Measurements from ENCODE around the gene THOC5.
"Not testable (repeated sequence)": the region's sequence is repeated elsewhere in the genome, so short reads cannot be mapped to it uniquely, and the experiment has no call there.

THOC5 gene

DNA sequence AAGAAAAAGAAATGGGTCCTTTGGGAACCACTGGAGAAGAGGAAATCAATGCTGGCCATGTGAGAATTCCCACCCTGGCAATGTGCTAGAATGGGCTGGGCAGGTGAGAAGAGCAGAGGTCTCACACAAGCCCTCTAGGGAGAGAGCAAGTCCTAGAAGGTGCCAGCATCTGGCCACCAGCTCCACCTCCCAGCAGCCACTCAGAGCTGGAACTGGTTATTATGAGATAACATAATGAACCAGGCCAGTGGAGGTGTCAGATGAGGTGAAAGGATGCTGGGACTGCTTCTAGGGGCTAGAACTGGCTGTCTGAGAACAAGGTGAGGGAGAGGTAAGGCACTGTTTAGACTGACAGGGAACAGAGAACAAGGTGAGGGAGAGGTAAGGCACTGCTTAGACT lies 44.3 kb downstream of the THOC5 start:
- Histone ChIP-seq H3K9me3 (ENCODE audit: severe bottlenecking) (no peaks in the 10 kb centered on the region), H3K27me3 (ENCODE audit: insufficient read depth, low read depth, severe bottlenecking) (no peaks in the 10 kb centered on the region), H3K36me3 (peaks cover 59% of the 10 kb centered on the region), H3K27ac (no peak overlapping the region), H3K4me3 (ENCODE audit: low read depth, low read length) (no peak overlapping the region)
- no peak for DNase-seq
- TF ChIP-seq, protein P1, sequence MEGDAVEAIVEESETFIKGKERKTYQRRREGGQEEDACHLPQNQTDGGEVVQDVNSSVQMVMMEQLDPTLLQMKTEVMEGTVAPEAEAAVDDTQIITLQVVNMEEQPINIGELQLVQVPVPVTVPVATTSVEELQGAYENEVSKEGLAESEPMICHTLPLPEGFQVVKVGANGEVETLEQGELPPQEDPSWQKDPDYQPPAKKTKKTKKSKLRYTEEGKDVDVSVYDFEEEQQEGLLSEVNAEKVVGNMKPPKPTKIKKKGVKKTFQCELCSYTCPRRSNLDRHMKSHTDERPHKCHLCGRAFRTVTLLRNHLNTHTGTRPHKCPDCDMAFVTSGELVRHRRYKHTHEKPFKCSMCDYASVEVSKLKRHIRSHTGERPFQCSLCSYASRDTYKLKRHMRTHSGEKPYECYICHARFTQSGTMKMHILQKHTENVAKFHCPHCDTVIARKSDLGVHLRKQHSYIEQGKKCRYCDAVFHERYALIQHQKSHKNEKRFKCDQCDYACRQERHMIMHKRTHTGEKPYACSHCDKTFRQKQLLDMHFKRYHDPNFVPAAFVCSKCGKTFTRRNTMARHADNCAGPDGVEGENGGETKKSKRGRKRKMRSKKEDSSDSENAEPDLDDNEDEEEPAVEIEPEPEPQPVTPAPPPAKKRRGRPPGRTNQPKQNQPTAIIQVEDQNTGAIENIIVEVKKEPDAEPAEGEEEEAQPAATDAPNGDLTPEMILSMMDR (IDR thresholded peaks at IDR 0.05; ENCODE audit: low read depth, low read length) = no peak

DNA sequence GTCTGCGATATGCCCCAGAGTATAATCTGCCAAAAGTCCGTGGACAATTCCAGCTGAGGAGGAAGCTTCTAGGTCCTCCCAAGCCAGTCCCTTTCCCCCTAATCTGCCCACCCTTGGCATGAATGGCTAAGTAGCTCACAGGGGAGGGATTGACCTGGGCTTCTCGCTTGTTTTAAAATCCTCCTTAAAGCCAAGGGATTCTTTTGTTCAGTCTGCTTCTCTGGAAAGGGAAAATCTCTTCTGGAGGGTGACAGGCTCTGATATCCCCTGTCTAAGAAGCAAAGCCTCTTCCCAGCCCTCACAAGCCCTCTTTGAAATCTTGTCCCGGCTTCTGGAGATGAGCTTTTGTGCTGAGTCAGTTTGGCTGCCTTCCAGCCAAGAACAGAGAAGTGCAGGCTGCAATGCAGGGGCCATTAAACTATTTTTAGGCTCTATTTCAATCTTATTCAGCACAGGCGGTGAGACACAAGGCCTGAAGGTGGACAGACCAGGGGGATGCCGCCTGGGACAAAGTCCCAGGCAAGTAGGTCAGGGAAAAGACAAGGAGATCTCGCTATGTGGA lies 49.7 kb downstream of the THOC5 start:
- Histone ChIP-seq H3K36me3 (peaks cover 31% of the 10 kb centered on the region), H3K9me3 (ENCODE audit: severe bottlenecking) (no peaks in the 10 kb centered on the region), H3K4me3 (ENCODE audit: low read depth, low read length) (no peak overlapping the region), H3K27ac (peak overlapping the region; percentile 76), H3K27me3 (ENCODE audit: insufficient read depth, low read depth, severe bottlenecking) (no peaks in the 10 kb centered on the region)
- TF ChIP-seq, protein P1 (IDR thresholded peaks at IDR 0.05; ENCODE audit: low read depth, low read length) = no peak
- peak; percentile 89 for DNase-seq

DNA sequence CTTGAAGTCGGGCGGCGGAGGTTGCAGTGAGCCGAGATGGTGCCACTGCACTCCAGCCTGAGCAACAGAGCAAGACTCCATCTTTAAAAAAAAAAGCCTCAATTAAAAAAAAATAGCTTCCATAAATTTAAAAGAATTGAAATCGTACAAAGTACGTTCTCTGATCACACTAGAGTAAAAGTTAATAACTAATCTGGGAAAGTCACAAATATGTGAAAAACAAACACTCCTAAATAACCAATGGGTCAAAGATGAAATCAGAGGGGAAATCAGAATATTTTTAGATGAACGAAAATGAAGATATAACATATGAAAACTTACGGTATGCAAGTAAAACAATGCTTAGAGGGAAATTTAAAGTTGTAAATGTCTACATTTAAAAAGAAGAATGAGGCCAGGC lies 53.7 kb downstream of the THOC5 start:
- DNase-seq = no peak
- H3K27ac ChIP-seq = no peak overlapping the region
- peaks cover 7% of the 10 kb centered on the region for H3K36me3 ChIP-seq
- TF ChIP-seq, protein P1 (IDR thresholded peaks at IDR 0.05; ENCODE audit: low read depth, low read length) = no peak
- H3K27me3 ChIP-seq (ENCODE audit: insufficient read depth, low read depth, severe bottlenecking) = no peaks in the 10 kb centered on the region
- H3K9me3 ChIP-seq (ENCODE audit: severe bottlenecking) = no peaks in the 10 kb centered on the region
- no peak overlapping the region for H3K4me3 ChIP-seq (ENCODE audit: low read depth, low read length)

DNA sequence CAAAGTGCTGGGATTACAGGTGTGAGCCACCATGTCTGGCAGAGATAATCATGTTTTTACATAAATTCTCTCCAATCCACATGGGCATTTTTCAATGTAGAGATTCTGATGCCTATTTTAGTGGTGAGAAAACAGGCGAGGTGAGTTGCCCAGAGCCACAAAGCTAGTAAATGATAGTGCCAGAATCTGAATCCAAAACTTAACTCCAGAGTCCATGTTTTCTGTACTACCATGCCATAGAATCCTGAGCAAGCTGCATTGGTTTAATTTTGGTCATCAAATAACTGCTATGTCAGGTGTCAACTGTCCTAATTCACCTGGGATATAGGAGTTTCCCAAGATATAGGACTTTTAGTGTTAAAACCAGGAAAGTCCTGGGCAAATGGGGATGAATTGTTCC lies 59.9 kb downstream of the THOC5 start:
- Histone ChIP-seq H3K36me3 (peaks cover 5% of the 10 kb centered on the region), H3K27ac (no peak overlapping the region), H3K4me3 (ENCODE audit: low read depth, low read length) (no peak overlapping the region), H3K9me3 (ENCODE audit: severe bottlenecking) (no peaks in the 10 kb centered on the region), H3K27me3 (ENCODE audit: insufficient read depth, low read depth, severe bottlenecking) (no peaks in the 10 kb centered on the region)
- no peak for DNase-seq
- TF ChIP-seq, protein P1 (IDR thresholded peaks at IDR 0.05; ENCODE audit: low read depth, low read length) = no peak

DNA sequence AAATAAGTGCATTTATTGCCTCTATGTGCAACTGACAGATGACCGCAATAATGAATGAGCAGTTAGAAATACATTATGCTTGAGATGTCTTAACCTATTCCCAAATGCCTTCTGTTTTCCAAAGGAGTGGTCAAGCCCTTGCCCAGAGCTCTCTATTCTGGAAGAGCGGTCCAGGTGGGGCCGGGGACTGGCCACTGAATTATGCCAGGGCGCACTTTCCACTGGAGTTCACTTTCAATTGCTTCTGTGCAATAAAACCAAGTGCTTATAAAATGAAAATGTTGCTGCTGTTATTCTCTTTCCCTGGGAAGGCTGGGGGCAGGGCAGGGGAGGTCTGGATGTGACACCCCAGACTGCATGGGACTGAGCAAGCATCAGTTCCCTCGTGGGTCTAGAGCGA lies 62.5 kb downstream of the THOC5 start:
- no peak overlapping the region for H3K27ac ChIP-seq
- DNase-seq = no peak
- H3K27me3 ChIP-seq (ENCODE audit: insufficient read depth, low read depth, severe bottlenecking) = no peaks in the 10 kb centered on the region
- no peak overlapping the region for H3K4me3 ChIP-seq (ENCODE audit: low read depth, low read length)
- TF ChIP-seq, protein P1 (IDR thresholded peaks at IDR 0.05; ENCODE audit: low read depth, low read length) = no peak
- H3K9me3 ChIP-seq (ENCODE audit: severe bottlenecking) = no peaks in the 10 kb centered on the region
- peaks cover 5% of the 10 kb centered on the region for H3K36me3 ChIP-seq

DNA sequence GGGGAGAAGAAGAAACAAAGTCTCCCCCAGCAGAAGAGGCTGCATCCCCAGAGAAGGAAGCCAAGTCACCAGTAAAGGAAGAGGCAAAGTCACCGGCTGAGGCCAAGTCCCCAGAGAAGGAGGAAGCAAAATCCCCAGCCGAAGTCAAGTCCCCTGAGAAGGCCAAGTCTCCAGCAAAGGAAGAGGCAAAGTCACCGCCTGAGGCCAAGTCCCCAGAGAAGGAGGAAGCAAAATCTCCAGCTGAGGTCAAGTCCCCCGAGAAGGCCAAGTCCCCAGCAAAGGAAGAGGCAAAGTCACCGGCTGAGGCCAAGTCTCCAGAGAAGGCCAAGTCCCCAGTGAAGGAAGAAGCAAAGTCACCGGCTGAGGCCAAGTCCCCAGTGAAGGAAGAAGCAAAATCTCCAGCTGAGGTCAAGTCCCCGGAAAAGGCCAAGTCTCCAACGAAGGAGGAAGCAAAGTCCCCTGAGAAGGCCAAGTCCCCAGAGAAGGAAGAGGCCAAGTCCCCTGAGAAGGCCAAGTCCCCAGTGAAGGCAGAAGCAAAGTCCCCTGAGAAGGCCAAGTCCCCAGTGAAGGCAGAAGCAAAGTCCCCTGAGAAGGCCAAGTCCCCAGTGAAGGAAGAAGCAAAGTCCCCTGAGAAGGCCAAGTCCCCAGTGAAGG lies 64.3 kb downstream of the THOC5 start:
- not testable (repeated sequence) for H3K9me3 ChIP-seq (ENCODE audit: severe bottlenecking); H3K27me3 ChIP-seq (ENCODE audit: insufficient read depth, low read depth, severe bottlenecking); H3K4me3 ChIP-seq (ENCODE audit: low read depth, low read length); H3K36me3 ChIP-seq; DNase-seq; H3K27ac ChIP-seq

Data from WERI-Rb-1 (cell line).